Right lobe of liver (tissue), 4 donors: ENCODE measurements around the gene RNF11.

ENCODE experiments used
- CTCF ChIP-seq, 4 donors: fragments of 200-600 bp in 3 of 4; fragments of 450-650 bp in 1 of 4; IDR thresholded peaks; one replicate each; pipeline versions ENCODE4 v1.5.1 to v1.8.0; 2016 to 2022; ENCODE audit warnings: antibody characterized with exemption in 4 of 4, mild to moderate bottlenecking in 2 of 4
- POLR2A ChIP-seq: fragments of 450-650 bp; IDR thresholded peaks from one replicate; pipeline ENCODE4 v1.6.1; 2017; ENCODE audit warnings: antibody characterized with exemption, mild to moderate bottlenecking
- donor health status: DM: no; HTN: no; CAD: no.
- donor health status: DM: no; HTN: no; CAD: no.
- donor health status: DM: no; HTN: yes; CAD: no.

GRCh38 chr1:51276286-51276685 is 40.2 kb downstream of the RNF11 start:
- TF ChIP-seq CTCF (IDR thresholded peaks at IDR 0.05) (no peak), POLR2A (no peak)
